ENCODE data around the gene CDIPT.
"Not testable (repeated sequence)": the region's sequence is repeated elsewhere in the genome, so short reads cannot be mapped to it uniquely, and the experiment has no call there.

Gene CDIPT, protein sequence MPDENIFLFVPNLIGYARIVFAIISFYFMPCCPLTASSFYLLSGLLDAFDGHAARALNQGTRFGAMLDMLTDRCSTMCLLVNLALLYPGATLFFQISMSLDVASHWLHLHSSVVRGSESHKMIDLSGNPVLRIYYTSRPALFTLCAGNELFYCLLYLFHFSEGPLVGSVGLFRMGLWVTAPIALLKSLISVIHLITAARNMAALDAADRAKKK

DNA sequence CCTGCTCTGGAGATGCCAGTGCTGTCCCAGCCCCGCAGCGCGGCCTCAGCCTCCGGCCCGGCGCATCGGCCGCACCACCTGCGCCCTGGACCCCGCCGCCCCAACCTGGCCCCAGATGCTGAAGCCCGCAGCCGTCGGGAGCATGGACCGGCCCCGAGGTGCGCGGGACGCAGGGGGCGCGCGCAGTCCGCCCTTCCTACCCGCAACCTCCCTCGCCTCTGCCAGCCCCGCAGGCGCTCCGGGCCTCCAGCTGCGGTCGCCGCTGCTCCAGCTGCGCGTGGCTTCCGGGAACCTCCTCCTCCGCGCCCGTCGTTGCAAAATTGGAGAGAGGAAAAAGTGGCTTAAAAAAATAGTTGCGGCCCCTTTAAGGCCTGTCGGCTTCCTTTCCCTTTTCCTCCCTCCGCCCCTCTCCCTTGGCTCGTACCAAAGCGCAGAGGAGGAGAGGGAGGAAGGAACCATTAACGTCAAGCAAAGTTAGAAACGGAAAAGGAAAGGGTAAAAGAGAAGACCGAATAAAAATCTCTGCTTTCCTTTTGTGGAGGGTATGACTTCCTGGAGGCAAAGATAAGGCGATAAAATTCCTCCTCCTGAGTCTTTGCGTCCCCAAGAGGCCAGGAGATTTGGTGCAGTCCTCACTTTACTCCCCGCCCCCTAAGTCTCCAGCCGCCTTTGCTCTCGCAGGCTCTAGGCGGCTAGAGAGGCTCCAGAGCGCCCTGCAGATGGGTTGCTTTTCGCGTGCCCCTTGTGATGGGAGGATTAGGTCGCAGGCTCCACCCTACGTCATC lies at the start of gene CDIPT:
Gene CDIPT, minus strand, starts transcription at position 343 of the 785 bp plus-strand sequence. CDS start 369 bp downstream, outside the sequence.
- peak; percentile 93 for DNase-seq (ENCODE audit: low read depth)

DNA sequence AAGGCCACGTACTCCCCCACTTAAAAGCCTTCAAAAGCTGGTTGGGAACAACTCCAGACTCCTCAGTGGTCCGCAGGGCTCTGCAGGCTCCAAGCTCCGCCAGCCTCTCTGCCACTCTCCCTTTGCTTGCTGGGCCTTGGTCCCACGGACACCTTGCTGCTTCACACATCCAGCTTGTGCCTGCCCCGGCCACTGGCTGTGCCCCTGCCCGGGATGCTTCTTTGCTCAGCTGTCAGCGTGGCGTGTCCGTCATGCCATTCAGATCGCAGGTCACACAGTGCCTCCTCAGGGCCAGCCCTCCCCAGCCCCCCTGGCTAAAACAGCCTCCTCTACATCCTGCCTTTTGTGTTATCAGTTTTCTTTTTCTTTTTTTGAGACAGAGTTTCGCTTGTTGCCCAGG lies 49.1 kb upstream of the CDIPT start:
- no peak for DNase-seq (ENCODE audit: low read depth)

DNA sequence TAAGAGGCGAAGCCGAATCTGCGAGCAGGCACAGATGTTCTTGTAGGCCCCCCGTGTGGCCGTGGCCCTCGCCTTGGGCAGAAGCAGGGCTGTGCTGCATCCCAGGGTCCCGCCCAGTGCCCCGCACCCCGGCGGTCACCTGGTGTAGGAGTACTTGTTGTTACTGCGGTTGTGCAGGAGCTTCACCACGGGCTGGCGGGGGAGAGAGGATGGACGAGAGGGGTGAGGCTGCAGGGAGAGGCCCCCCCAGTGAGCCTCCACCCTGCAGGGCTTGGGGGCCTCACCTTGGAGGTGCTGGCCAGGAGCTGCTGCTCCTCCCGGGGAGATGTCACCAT lies 48.6 kb upstream of the CDIPT start:
- no peak for DNase-seq (ENCODE audit: low read depth)

DNA sequence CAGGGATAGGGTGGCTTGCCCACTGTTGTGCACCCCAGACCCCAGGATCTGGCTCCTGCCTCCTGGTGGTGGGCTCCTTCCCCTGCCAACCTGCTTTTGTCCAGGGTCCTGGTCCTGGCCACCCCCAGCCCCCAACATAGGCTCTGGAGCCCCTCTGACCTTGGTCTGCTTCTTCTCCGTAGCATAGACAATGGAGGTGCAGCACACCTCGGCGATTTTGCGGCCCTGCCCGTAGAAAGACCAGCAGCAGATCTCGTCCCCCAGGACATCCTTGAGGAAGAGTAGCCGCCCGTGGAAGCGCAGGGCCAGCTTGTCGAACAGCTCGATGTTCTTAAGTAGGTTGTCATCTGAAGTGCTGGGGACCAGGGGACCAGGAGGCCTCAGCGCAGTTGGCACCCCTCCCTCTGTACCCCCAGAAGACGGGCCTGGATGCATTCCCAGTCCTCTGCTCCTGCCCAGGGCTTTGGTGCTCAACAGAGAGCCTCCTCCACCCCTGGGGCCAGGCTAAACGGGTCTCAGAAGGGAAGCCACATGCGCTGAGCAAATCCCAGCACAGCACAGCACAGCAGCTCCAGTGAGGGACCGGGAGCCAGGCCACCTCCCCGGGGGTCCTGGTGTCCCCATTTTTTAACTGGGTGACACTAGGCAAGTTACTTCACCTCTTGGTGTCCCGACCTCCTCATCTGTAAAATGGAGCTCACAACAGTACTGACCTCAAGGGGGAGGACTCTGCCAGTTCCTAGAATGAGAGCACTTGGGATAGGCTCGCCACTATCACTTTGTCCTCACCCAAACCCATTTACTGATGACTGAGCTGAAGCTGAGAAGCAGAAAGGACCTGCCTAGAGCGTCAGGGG lies 48.0 kb upstream of the CDIPT start:
- DNase-seq (ENCODE audit: low read depth), result no peak

DNA sequence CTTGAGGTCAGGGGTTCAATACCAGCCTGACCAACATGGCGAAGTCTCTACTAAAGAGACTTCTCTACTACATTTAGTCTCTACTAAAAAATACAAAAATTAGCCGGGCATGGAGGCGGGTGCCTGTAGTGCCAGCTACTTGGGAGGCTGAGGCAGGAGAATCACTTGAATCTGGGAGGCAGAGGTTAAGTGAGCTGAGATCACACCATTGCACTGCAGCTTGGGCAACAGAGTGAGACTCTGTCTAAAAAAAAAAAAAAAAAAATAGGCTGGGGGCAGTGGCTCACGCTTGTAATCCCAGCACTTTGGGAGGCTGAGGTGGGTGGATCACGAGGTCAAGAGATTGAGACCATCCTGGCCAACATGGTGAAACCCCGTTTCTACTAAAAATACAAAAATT lies 46.8 kb upstream of the CDIPT start:
- DNase-seq (ENCODE audit: low read depth), result not testable (repeated sequence)

DNA sequence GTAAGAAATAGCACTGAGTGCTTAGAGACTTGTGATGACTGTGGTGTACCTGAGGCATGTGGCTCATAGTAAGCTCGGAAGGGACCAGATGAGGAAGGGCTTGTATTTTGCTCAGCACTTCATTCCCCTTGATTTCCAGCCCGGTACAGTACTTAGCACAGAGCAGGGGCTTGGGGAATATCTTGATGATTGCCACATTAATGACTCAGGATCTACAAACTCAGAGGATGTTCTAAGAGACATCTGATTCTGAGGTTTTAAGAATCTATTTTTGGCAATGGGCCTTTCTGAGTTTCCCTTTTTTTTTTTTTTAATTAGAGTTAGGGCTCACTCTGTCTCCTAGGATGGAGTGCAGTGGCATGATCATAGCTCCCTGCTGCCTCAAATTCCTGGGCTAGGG lies 46.4 kb upstream of the CDIPT start:
- no peak for DNase-seq (ENCODE audit: low read depth)

DNA sequence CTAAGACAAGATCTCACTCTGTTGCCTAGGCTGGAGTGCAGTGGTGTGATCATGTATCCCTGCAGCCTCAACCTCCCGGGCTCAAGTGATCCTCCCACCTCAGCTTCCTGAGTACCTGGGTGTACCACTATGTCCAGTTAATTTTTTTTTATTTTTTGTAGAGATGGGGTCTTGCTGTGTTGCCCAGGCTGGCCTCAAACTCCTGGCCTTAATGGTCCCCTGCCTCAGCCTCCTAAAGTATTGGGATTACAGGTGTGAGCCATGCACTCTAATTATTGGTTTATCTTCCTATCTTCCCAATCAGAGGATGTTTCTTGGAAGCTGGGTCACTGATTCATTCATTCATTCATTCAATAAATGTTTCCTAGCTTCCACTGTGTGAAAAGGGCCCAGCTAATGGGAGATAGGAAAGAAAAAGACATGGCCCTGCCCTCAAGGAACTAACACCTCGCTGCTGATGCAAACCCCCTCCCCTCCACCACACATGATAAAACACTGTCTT lies 45.7 kb upstream of the CDIPT start:
- DNase-seq (ENCODE audit: low read depth), result no peak

DNA sequence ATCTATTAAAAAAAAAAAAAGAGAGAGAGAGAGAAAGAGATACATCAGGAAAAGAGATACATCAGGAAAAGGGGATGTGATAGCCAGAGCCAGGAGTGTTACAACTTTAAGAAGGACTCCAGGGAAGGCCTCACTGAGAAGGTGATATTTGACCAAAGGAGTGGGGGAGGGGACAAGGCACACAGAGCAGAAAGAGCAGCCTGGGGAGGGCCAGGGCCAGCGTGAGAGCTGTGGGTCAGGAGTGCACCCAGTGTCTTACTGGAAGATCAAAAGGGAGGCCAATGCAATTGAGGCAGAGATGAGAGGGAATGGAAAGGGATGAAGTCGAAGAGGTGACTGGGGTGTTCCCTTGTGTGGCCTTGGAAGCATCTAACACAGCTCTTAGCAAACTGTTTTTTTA lies 44.9 kb upstream of the CDIPT start:
- no peak for DNase-seq (ENCODE audit: low read depth)

DNA sequence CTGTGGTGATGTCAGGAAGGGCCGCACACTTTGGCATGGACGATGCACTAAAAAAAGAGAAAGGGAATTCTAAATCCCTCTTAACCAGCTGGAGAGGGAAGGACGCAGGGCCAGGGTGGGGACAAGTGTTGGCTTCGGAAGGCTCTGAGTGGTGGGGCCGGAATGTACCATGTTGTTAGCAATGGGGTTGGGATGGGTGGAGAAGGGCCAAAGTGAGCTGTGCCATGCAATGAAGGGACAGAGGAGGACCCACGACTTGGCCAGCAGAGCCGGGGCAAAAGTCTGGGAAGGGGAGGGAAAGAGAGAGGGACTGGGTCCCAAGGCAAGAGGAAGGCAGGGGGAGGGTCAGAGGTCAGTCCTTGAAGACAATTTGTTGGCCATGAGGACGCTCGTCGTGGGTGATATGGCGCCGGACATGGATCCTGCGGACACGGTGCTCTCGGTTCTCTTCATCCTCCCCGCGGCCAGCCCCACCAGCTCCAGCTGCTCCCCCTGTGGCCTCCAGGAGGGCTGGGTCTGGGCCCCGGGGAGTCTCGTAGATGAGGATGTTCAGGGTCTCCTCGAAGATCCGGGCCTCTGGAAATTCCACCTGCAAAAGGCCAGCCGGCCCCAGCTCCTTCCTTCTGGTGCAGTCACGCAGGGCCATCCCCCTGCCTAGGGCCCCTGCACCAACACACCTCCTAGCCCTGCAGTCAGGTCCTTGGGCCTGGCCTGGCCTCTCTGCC lies 43.7 kb upstream of the CDIPT start:
- DNase-seq (ENCODE audit: low read depth), result no peak

DNA sequence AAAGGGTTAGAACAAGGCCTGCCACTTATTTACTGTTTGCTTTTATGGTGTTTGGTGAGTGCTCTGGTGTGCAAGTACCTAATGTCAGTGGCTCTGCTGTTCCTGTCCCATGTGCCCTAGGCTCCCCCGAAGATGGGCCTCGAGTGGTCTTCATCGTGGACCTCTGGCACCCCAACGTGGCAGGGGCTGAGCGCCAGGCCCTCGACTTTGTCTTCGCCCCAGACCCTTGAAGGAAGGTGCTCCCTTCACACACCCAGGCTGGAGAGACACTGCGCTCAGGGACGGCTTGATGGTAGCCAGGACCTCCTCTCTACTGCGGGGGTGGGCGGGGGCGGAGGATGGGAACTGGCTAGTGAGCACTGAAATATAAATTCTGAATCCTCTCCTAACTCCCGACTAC lies 42.6 kb upstream of the CDIPT start:
- DNase-seq (ENCODE audit: low read depth), result no peak

DNA sequence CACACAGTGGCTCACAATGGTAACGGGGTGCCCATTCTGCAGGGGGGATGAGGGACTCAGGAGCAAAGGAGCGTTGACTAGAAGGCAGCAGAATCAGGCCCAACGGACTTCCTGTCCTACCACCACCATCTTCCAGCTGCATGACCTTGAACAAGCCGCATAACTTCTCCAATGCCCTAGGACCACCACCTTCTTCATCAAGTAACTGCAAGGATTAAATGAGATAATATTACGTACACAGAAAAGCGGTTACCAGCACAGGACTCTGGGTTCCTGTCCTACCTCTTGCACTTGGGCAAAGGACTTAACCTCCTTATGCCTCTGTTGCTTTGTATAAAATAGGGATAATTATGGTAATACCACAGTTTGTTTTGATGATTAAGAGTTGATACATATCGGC lies 41.9 kb upstream of the CDIPT start:
- no peak for DNase-seq (ENCODE audit: low read depth)

DNA sequence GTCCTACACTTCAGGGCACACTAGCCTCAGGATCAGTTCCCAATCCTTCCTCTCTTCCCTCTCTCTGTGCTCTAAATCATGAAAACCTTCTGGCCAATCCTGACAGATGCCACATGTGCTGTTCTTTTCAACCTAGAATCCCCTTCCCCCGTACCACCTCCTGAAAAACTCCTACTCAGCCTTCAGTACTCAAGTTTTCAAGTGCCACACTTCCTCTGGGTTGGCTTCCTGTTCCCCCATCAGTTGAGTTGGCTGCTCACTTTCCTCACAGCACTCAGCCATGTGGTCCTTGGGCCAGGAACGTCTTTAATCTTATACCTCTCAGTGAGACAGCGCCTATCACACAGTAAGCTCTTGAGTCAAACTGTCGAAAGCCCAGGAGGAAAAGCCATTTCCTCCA lies 40.6 kb upstream of the CDIPT start:
- DNase-seq (ENCODE audit: low read depth), result no peak

DNA sequence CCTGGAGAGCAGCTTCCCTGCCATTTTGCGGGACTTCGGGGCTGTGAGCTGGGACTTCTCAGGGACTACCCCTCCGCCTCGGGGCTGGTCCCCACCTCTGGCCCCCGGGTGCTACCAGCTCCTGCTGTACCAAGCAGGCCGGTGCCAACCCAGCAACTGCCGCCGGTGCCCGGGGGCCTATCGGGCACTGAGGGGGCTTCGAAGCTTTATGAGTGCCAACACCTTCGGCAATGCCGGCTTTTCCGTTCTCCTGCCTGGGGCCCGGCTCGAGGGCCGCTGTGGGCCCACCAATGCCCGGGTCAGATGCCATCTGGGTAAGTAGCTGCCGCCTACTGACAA lies 38.5 kb upstream of the CDIPT start:
- no peak for DNase-seq (ENCODE audit: low read depth)

DNA sequence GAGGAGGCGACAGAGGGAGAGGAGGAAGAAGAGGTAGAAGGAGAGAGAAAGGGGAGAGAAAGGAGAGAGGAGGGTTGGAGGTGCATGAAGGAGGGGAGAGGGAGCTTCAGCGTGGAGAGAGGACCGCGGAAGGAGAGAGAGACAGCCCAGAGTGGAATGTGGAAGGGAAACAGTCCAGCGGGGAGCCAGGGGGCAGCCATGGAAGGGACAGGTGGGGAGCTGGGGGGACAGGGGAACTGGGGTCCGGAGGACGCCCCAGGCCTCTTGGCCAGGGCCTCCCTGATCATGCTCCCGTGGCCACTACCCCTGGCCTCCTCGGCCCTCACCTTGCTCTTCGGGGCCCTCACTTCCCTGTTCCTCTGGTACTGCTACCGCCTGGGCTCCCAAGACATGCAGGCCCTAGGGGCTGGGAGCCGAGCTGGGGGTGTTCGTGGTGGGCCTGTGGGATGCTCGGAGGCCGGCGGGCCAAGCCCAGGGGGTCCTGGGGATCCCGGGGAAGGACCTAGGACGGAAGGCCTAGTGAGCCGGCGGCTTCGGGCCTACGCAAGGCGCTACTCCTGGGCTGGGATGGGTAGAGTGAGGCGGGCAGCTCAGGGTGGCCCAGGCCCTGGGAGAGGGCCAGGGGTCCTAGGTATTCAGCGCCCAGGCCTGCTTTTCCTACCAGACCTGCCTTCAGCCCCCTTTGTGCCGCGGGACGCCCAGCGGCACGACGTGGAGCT lies 38.0 kb upstream of the CDIPT start:
- DNase-seq (ENCODE audit: low read depth), result no peak

DNA sequence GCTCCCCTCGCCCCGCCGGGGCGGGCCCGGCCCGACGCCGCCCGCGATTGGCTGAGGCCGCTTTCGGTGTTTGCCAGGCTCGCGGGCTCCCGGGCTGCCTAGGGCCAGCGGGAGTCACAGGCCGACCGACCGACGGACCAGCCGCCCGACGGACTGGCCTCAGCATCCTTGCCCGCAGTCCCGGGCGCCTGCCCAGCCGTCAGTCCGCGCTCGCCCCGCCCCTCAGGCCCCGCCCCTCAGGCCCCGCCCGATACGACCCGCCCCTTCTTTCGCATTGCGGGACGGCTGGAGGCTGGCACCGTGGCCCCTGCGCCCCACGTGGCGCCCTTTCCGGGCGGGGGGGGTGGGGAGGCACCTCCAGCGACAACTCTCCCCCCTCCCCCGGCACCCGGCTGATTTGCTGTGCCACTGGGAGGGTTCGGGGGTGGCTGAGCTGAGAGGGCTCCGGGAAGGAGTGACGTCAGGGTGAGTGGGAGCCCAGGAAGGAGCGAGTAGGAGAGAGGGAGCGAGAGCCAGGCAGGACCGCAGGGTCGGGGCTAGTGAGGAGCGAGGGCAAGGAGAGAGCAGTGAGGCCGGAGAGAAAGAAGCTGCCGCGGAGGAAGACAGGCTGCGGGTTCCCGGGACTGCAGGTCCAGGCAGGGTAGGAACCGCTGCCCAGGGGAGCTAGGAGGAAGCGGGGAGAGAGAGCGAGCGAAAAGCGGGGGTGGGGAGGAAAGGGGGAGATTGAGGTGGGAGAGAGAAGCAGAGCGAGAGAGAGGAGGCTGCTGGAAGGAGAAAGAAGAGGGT lies 37.3 kb upstream of the CDIPT start, which contains the start of gene ASPHD1:
Gene ASPHD1, plus strand, starts transcription at position 387 of the 786 bp plus-strand sequence. CDS start 484 bp downstream, outside the sequence.
- DNase-seq (ENCODE audit: low read depth), result peak; percentile 57

DNA sequence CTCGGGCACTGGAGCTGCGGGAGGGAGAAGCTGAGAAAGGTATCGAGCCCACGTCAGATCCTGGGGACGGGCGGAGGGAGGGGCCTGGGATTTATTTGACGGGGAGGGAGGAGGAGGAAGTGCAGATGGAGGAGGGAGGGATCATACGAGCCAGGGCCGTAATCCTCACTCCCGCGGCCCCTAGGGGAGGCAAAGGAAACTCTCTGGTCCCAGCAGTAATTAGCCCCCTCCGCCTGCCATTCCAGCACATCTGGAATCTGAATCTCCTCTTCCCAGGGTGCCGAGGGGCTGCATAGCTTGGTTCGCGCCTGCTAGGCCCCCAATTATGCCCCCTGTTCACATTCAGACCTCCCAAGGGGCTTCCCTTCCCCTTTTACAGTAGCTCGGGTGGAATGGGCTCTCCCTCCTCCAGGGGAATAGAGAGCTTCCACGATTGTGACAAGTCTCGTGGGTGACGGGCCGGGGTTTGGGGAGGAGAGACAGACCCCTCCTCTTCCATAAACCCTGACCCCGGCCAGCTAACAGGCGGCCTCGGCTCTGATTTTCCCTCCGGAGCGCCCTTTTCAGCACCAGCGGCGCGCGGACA lies 36.6 kb upstream of the CDIPT start, which contains the start of gene SEZ6L2:
Gene SEZ6L2, minus strand, starts transcription at position 35 of the 586 bp plus-strand sequence. CDS start 531 bp downstream, outside the sequence.
- peak; percentile 69 for DNase-seq (ENCODE audit: low read depth)

DNA sequence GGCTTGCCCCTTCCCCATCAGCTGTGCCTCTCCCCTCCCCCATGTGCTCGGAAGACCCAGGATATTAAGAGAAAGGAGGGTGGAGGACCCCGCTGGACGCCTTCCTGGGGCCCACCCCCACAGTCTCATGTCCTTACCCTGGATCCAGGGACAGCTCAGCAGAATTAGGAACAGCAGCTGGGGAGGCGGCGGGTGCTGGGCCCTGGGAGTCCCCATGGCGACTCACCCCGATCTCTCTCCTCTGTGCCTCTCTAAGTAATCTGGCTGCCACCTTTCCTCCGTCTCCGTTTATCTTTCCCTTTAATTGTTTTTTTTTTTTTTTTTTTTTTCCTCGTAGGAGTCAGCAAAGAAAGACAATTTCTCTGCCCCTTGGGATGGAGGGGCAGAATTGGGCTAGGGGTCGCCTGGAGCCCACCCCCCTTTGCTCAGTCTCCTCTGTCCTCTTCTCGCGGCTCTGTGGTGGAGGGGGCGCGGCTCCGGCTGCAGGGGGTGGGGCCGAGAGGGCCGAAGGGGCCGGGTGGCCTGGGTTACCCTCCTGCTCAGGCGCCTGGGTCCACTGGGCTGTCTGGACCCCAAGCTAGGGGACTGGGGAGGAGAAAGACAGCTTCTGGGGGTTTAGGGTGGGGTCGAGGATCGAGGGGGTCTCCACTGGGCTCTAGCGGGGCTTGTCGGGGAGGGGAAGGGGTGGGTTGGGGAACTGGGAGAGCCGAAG lies 35.9 kb upstream of the CDIPT start:
- no peak for DNase-seq (ENCODE audit: low read depth)

DNA sequence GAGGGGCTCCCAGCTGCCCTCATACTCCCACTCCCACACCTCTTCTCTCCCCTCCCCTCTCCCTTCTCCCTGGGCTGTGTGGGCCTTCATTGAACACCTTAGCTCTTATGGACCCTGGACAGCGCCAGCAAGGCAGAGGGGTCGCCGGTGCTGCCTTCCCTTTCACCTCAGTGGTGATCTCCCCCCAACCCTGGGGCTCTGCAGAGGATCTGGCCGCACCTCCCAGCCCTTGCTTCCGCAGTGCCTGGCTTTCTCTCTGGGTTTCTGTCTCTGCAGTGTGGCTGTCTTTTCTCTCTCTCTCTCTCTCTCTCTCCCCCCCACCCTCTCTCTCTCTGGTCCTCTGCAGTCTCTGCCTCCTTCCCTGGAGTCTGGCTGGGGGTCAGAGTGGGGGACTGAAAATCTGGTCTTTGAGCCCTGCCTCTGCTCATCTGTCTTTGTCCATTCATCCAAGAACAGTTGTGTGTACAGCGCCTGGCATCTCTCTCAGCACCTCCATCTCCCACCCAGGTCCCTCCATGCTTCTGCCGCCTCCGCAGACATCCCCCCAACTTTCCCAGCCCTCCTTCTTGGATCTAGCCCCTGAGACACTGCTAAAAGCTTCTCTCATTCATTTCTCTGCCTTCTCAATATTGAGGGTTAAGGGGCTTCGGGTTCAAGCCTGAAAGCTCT lies 35.2 kb upstream of the CDIPT start:
- DNase-seq (ENCODE audit: low read depth), result no peak

DNA sequence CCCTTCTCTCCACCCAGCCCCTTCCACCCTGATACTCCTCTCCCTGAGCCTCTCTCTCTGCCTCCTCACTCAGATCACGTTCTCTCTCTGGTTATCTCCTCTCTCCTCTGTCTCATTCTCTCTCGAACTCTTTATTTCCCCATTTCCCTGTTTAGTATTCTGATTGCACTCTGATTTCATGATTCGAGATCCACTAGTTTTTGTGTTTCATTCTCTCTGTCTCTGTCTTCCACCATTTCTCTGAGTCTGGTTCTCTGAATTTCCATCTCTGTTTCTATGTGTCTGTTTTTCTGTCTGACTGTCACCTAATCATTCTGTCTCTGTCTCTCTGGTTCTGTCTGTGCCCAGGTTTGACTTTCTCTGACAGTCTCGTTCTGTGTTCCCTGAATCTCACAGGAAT lies 34.3 kb upstream of the CDIPT start:
- DNase-seq (ENCODE audit: low read depth), result no peak

Measured in GM04504 (cell line).